Prostate gland (tissue), 2 donors: ENCODE data around the gene HDAC2.

ENCODE experiments used
- CTCF ChIP-seq, 4 experiments: fragments of 200-600 bp in 2 of 4; fragments of 450-650 bp in 2 of 4; sonication (generic) in 2 of 4; IDR thresholded peaks; 1 replicate in 3 of 4; 2 replicates in 1 of 4; pipeline ENCODE4 v1.5.1; 2016 to 2019; ENCODE audit warnings: antibody characterized with exemption in 4 of 4, mild to moderate bottlenecking in 2 of 4, moderate library complexity in 2 of 4
- POLR2A ChIP-seq: fragments of 450-650 bp; IDR thresholded peaks from one replicate; pipeline ENCODE4 v1.6.1; 2016; ENCODE audit warnings: antibody characterized with exemption, mild to moderate bottlenecking
- POLR2AphosphoS5 ChIP-seq: sonication (generic); formaldehyde crosslinking; IDR thresholded peaks from one replicate; pipeline ENCODE4 v1.6.1; 2017; ENCODE audit warnings: antibody characterized with exemption

GRCh38 chr6:113927001-113927400, 43.9 kb downstream of the HDAC2 start:
- TF ChIP-seq POLR2AphosphoS5 (no peak), CTCF (IDR thresholded peaks at IDR 0.05) (no peak), POLR2A (no peak)
